HS-27A (cell line): Measurements from ENCODE around the gene BAK1.
A peak's percentile ranks its signal among the peaks of the same experiment; 100 is the strongest.
"Not testable (repeated sequence)": the region's sequence is repeated elsewhere in the genome, so short reads cannot be mapped to it uniquely, and the experiment has no call there.

Experiments
- DNase-seq: peaks from one replicate; pipeline ENCODE4 v3.0.0-alpha.2; 2012; ENCODE audit warnings: low read depth, missing footprints

The BAK1 gene

GRCh38 chr6:33607784-33608161 is 27.7 kb upstream of the BAK1 start:
- no peak for DNase-seq

- DNase-seq, result no peak
Observed at GRCh38 chr6:33607126-33607783, 27.2 kb upstream of the BAK1 start.

DNA sequence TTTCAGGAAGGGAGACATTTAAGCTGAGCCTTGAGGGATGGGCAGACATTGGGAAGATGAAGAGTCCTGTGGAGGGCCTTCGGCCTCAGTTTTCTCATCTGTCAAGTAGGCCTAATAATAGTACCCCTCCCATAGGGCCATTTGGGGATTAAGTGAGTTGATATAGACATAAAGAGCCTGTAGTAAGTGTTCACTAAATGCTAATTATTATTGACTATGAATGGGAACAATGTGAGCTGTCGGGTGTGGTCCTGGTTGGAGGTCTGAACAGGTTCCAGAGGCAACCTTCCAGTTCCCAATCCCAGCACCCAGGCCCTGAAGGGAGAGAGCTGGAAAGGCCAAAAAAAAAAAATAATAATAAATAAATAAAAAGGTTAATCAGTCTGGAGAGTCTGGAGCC is 26.6 kb upstream of the BAK1 start:
- no peak for DNase-seq

DNA sequence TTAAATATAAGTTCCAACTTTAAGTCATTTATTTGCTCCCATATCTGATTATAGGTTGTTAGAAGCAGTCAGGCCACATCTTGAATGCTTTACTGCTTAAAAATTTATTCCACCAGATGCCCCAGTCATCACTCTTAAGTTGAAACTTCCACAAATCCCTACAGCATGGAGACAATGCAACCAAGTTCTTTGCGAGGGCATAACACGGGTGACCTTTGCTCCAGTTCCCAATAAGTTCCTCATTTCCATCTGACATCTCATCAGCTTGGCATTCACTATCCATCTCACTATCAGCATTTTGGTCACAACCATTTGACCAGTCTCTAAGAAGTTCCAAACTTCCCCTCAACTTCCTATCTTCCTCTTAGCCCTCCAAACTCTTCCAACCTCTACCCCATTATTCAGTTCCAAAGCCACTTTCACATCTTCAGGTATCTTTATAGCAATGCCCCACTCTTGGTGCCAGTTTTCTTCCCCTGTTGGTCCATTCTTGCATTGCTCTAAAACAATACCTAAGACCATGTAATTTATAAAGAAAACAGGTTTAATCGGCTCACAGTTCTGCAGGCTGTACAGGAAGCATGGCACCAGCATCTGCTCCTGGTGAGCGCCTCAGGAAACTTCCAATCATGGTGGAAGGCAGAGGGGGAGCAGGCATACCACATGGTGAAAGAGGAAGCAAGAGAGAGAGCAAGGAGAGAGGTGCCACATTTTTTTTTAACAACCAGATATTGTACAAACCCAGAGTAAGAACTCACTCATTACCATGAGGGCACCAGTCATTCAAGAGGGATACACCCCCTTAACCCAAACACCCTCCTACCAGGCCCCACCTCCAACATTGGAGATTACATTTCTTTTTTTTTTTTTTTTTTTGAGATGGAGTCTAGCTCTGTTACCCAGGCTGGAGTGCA is 25.1 kb upstream of the BAK1 start:
- no peak for DNase-seq

- no peak for DNase-seq
Observed at GRCh38 chr6:33602180-33602579, 22.1 kb upstream of the BAK1 start.

GRCh38 chr6:33600761-33601160 is 20.7 kb upstream of the BAK1 start:
- no peak for DNase-seq

- no peak for DNase-seq
Observed at GRCh38 chr6:33599413-33599938, 19.4 kb upstream of the BAK1 start.

DNA sequence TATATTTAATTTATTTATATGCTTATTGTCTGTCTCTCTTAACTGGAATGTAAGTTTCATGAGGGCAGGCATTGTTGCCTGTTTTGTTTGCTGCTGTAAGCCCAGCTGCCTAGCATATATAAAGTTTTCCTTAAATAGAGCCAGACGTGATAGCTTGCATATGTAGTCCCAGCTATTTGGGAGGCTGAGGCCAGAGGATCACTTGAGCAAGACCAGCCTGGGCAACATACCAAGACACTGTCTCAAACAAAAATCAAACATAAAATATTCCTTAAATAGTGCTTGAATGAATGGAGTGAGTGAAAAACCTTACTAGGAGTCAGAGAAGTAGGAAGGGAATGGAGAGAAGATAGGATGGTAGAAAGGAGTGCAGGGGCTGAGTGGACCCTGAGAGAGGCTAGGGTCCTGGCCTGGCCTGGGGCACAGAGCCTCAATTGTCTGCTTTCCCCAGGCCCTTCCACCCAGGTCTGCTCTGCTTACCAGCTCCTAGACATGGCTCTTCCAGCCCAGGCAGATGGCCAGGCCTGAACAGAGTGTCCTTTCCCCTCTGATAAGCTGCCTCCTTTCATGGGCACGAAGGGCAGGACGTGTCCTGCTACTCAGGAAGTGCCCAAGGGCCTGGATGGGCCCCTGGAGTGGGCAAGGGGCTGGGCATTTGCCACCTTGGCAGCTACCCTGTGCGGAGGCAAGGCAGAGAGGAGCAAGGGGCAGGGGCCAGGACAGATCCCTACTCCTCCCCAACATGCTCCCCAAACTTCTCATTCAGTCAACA is 17.7 kb upstream of the BAK1 start:
- no peak for DNase-seq

GRCh38 chr6:33596894-33597293 is 16.8 kb upstream of the BAK1 start:
- not testable (repeated sequence) for DNase-seq

GRCh38 chr6:33595001-33595846 is 15.1 kb upstream of the BAK1 start:
- no peak for DNase-seq

DNA sequence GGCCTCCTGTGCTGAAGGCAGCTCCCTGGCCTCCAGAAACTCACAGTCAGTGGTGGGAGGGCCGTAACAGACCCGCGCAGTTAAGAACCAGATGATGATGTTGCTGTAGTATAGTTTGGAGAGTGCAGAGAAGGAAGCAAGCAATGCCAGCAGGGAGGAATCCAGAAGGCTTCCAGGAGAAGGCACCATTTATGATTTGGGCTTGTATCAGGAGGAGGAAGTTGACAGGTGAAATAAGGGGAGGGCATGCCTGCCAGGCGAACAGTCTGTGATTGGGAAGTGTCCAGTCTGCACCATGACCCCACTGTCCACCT is 13.3 kb upstream of the BAK1 start:
- no peak for DNase-seq

- no peak for DNase-seq
Observed at GRCh38 chr6:33592595-33593413, 12.7 kb upstream of the BAK1 start.

- DNase-seq, result no peak
Observed at GRCh38 chr6:33592280-33592594, 12.2 kb upstream of the BAK1 start.

DNA sequence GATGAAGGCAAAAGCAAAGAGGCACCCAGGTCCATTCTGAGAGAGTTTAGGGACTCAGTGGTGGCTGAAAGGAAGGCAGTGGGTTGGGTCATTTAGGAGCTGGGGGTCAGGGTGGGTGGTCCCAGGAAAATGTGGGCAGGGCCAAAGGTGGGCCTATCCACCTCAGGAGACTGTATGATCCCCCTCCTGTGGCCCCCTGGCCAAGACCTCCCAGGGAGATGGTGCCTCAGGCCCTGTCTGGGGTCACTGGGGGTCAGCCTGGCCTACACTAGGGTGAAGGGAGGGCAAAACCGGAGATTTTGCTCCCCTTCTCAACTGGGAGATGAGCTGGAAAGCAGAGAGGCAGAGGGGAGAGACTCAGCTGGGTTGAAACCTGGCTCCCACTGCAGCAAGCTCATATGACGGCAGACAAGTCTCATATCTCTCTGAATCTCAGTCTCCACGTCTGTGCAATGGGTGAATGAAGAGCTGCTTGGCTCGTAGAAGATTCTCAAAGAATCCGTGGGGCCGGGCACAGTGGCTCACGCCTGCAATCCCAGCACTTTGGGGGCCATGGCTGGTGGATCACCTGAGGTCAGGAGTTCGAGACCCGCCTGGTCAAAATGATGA is 11.5 kb upstream of the BAK1 start:
- no peak for DNase-seq

- DNase-seq, result no peak
Observed at GRCh38 chr6:33590531-33591198, 10.6 kb upstream of the BAK1 start.

DNA sequence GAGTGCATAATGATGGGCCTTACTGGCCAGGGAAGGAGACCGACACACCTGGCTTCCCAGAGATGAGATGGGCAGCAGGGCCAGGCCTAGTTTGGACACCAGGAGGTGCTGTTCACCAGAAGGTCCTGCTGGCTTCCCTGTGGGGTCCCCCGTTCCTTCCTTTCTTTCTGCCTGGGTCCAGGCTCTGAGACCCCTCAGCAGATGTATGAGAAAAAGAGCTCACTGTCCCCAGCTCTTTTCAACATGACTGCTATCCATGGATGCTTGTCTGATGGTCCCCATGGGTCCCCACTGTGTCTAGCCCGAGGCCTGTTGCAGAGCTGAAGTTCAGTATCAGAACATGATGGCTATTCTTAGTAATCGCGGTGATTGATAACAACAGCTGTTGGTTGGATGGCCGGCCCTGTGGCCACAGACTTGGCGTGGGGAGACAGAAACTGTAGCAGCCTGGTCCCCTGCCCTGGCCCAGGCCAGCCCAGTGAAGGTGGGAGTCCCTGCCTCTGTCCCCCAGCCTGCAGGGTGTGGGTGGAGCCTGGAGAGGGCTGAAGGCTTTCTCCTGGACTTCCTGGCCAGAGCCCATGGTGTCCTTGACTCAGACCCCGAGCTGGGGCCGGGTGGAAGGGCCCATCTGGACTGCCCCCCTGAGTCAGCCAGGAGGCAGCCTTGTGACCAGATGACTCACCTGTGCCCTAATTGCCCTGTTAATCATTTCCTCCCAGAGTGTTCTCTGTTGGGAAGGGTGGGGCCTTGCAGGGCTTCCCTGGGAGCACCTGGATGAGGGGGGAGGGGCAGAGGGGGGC is 9.9 kb upstream of the BAK1 start:
- peak; percentile 89 for DNase-seq

DNA sequence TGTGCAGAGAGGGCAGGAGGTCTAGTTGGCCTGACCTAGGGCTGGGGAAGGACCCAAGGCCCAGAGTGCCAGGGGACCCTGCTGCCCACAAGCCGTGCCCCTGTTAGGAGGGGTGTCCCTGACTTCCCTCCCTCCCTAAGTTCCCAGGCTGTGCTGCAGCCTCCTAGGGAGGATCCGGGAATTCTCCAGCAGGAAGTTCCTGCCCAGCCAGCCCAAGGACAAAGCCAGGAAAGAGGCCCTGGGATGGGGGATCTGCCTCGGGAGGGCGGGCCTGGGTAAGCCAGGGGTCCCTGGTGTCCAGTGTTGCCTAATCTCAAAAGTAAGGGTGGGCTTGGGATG is 9.3 kb upstream of the BAK1 start:
- DNase-seq, result no peak

- no peak for DNase-seq
Observed at GRCh38 chr6:33588894-33589293, 8.8 kb upstream of the BAK1 start.

- DNase-seq, result no peak
Observed at GRCh38 chr6:33587529-33587928, 7.5 kb upstream of the BAK1 start.
